ENCODE results near the gene PARD3. TPM values are rescaled to one million over a fixed set of nuclear protein-coding genes. Genes with fewer than 3 reads are reported as not detected.

Gene PARD3
- polyA plus RNA-seq, 3 donors, result 0.51 TPM; not detected in 2

GRCh38 chr10:34340934-34341333, 474.2 kb downstream of the PARD3 start:
- no peak overlapping the region for H3K27ac ChIP-seq (ENCODE audit: low read depth in 1 of 2, low read length in 2 of 2)
- peaks cover 0 to 3% (median 0%) of the 10 kb centered on the region in 7 donors for H3K9me3 Mint-ChIP-seq
- WGBS (ENCODE audit: insufficient coverage), result no CpG with 5 or more reads among the region's 1 CpG

GRCh38 chr10:34339816-34340553, 475.1 kb downstream of the PARD3 start:
- H3K4me3 Mint-ChIP-seq, result no peak overlapping the region
- intact Hi-C loops (cut with micrococcal nuclease), result no loop called here
- H3K36me3 ChIP-seq (replicated peaks in 1 of 2; ENCODE audit: control insufficient read depth in 1 of 2, insufficient read depth in 2 of 2, low read length in 2 of 2), result no peaks in the 10 kb centered on the region
- no peaks in the 10 kb centered on the region for H3K79me2 ChIP-seq (ENCODE audit: insufficient read depth, low read length)
- no peak for DNase-seq
- H3K27ac ChIP-seq (ENCODE audit: low read depth in 1 of 2, low read length in 2 of 2), result no peak overlapping the region
- H2AFZ ChIP-seq (ENCODE audit: insufficient read depth, low read depth, low read length, poor library complexity, severe bottlenecking), result no peak overlapping the region
- H3K9me3 Mint-ChIP-seq, result peaks cover 0 to 3% (median 0%) of the 10 kb centered on the region in 7 donors
- H3K27me3 ChIP-seq (ENCODE audit: control insufficient read depth in 2 of 2, insufficient read depth in 2 of 2, low read length in 2 of 2), result no peaks in the 10 kb centered on the region
- peaks cover 0 to 3% (median 0%) of the 10 kb centered on the region in 3 donors for H3K27me3 Mint-ChIP-seq (ENCODE audit: low read depth in 3 of 3)
- no peak overlapping the region for H3K27ac Mint-ChIP-seq
- no peaks in the 10 kb centered on the region for H3K36me3 Mint-ChIP-seq
- H3K4me1 ChIP-seq (ENCODE audit: control insufficient read depth in 1 of 2, insufficient read depth in 2 of 2, low read length in 2 of 2), result no peaks in the 10 kb centered on the region
- no peaks in the 10 kb centered on the region for H3K4me1 Mint-ChIP-seq
- H3K4me3 ChIP-seq (replicated peaks in 1 of 3; ENCODE audit: low read depth in 2 of 3, low read length in 3 of 3), result no peak overlapping the region
- WGBS (ENCODE audit: insufficient coverage), result 100% methylated on average over 1 of the region's 2 CpGs
- H3K9me3 ChIP-seq (replicated peaks in 1 of 2; ENCODE audit: control insufficient read depth in 1 of 2, insufficient read depth in 1 of 2, low read length in 2 of 2), result no peaks in the 10 kb centered on the region
- no peak overlapping the region for H3K4me2 ChIP-seq (replicated peaks; ENCODE audit: extremely low read depth, low read length, poor library complexity, severe bottlenecking)
- no peak overlapping the region for H3K9ac ChIP-seq (ENCODE audit: insufficient read depth, low read length, poor library complexity, severe bottlenecking)
- no peak for TF ChIP-seq CTCF (IDR thresholded peaks at IDR 0.05)
- H4K20me1 ChIP-seq (ENCODE audit: insufficient read depth, low read length), result no peaks in the 10 kb centered on the region

More at GRCh38 chr10:34340934-34341333, 474.2 kb downstream of the PARD3 start:
- no peak for DNase-seq
- no peaks in the 10 kb centered on the region for H3K27me3 ChIP-seq (ENCODE audit: control insufficient read depth in 2 of 2, insufficient read depth in 2 of 2, low read length in 2 of 2)
- no peak overlapping the region for H3K4me2 ChIP-seq (replicated peaks; ENCODE audit: extremely low read depth, low read length, poor library complexity, severe bottlenecking)
- H3K36me3 Mint-ChIP-seq, result no peaks in the 10 kb centered on the region
- peaks cover 0 to 3% (median 0%) of the 10 kb centered on the region in 3 donors for H3K27me3 Mint-ChIP-seq (ENCODE audit: low read depth in 3 of 3)
- TF ChIP-seq CTCF (IDR thresholded peaks at IDR 0.05), result no peak
- no peaks in the 10 kb centered on the region for H3K4me1 Mint-ChIP-seq
- H3K4me3 Mint-ChIP-seq, result no peak overlapping the region
- no peak overlapping the region for H3K4me3 ChIP-seq (replicated peaks in 1 of 3; ENCODE audit: low read depth in 2 of 3, low read length in 3 of 3)
- intact Hi-C loops (cut with micrococcal nuclease), result no loop called here
- H3K9me3 ChIP-seq (replicated peaks in 1 of 2; ENCODE audit: control insufficient read depth in 1 of 2, insufficient read depth in 1 of 2, low read length in 2 of 2), result no peaks in the 10 kb centered on the region
- H4K20me1 ChIP-seq (ENCODE audit: insufficient read depth, low read length), result no peaks in the 10 kb centered on the region
- no peaks in the 10 kb centered on the region for H3K36me3 ChIP-seq (replicated peaks in 1 of 2; ENCODE audit: control insufficient read depth in 1 of 2, insufficient read depth in 2 of 2, low read length in 2 of 2)
- H3K4me1 ChIP-seq (ENCODE audit: control insufficient read depth in 1 of 2, insufficient read depth in 2 of 2, low read length in 2 of 2), result no peaks in the 10 kb centered on the region
- H3K27ac Mint-ChIP-seq, result no peak overlapping the region
- no peak overlapping the region for H2AFZ ChIP-seq (ENCODE audit: insufficient read depth, low read depth, low read length, poor library complexity, severe bottlenecking)
- no peak overlapping the region for H3K9ac ChIP-seq (ENCODE audit: insufficient read depth, low read length, poor library complexity, severe bottlenecking)
- no peaks in the 10 kb centered on the region for H3K79me2 ChIP-seq (ENCODE audit: insufficient read depth, low read length)

Measured in CD14-positive monocyte (primary cell).